GM19324 (cell line): ENCODE results near the gene EXOC4.

Source experiments
- ATAC-seq: cut with Tn5 transposase; IDR thresholded peaks from one replicate; pipeline ENCODE4 v1.9.1; 2021; ENCODE audit warnings: mild to moderate bottlenecking, moderate library complexity; ENCODE audit not compliant: unreplicated experiment, low FRiP score

EXOC4 gene

GRCh38 chr7:133650069-133650468 is 397.2 kb downstream of the EXOC4 start:
- ATAC-seq: no peak

- no peak for ATAC-seq
These were observed 397.8 kb downstream of the EXOC4 start for GRCh38 chr7:133650487-133651300.

GRCh38 chr7:133652547-133652946 is 399.7 kb downstream of the EXOC4 start:
- no peak for ATAC-seq

GRCh38 chr7:133654547-133654946 is 401.7 kb downstream of the EXOC4 start:
- ATAC-seq: no peak

GRCh38 chr7:133662276-133662675 is 409.4 kb downstream of the EXOC4 start:
- ATAC-seq: no peak

GRCh38 chr7:133662830-133663229 is 410.0 kb downstream of the EXOC4 start:
- no peak for ATAC-seq

GRCh38 chr7:133664528-133664927 is 411.6 kb downstream of the EXOC4 start:
- ATAC-seq: no peak

GRCh38 chr7:133668296-133669060 is 415.6 kb downstream of the EXOC4 start:
- no peak for ATAC-seq

GRCh38 chr7:133669061-133669455 is 416.2 kb downstream of the EXOC4 start:
- ATAC-seq: no peak

GRCh38 chr7:133670250-133670649 is 417.4 kb downstream of the EXOC4 start:
- ATAC-seq: no peak

- ATAC-seq: no peak
These were observed 420.0 kb downstream of the EXOC4 start for GRCh38 chr7:133672866-133673265.

- ATAC-seq: no peak
These were observed 421.3 kb downstream of the EXOC4 start for GRCh38 chr7:133674079-133674763.

GRCh38 chr7:133675510-133676218 is 422.8 kb downstream of the EXOC4 start:
- ATAC-seq: no peak

GRCh38 chr7:133676805-133677370 is 424.0 kb downstream of the EXOC4 start:
- no peak for ATAC-seq

GRCh38 chr7:133678137-133678814 is 425.4 kb downstream of the EXOC4 start:
- no peak for ATAC-seq

- ATAC-seq: no peak
These were observed 427.1 kb downstream of the EXOC4 start for GRCh38 chr7:133679977-133680376.

- ATAC-seq: no peak
These were observed 428.7 kb downstream of the EXOC4 start for GRCh38 chr7:133681529-133681928.

- no peak for ATAC-seq
These were observed 429.7 kb downstream of the EXOC4 start for GRCh38 chr7:133682364-133683181.

GRCh38 chr7:133683182-133683454 is 430.2 kb downstream of the EXOC4 start:
- no peak for ATAC-seq
